NOMO-1 (cell line): ENCODE measurements around the gene ZDHHC6.
"Not testable (repeated sequence)": the region's sequence is repeated elsewhere in the genome, so short reads cannot be mapped to it uniquely, and the experiment has no call there.

Source experiments
- DNase-seq, 2 experiments: peaks; one replicate each; lab custom pipeline; 2025; ENCODE audit not compliant: unreplicated experiment in 2 of 2; lab: John Stamatoyannopoulos, UW

Gene ZDHHC6

DNA sequence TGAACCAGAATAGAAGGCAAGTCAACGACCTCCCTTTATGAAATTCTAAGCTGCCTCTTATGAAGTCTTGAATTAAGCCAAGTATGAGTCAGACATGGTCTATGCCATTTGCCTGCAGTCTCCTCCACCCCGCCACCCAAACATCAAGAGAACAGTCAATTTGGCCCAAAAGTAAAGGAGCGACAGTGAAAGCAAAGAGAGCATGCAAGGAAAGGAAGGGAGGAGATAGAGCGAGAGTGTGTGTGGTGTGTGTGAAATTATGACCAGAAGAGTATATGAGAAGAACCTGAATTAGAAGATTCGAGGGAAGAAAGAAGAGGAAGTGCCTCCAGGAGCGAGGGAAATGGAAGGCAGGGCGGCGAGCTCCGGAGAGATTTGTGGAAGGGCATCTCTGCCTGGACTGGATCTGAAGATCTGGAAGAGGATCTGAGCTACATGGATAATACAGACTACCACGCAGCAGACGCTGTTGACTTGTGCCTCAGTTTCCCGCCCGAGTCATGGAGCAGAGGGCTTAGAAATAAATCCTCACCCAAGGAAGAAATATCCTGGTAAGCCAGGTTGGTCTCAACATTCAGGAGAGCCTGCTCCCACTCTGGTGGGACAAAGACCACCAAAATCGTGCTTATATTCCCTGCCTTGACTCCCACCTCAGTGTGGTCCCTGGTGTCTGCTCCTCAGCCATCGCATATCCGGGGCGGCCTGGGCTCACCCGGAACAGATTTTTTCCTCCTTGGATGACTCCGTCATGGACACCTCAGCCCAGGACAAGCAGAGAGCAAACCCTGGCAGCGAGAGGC, 459 bp downstream of the ZDHHC6 start:
- DNase-seq = peak; percentile 48 to 57

DNA sequence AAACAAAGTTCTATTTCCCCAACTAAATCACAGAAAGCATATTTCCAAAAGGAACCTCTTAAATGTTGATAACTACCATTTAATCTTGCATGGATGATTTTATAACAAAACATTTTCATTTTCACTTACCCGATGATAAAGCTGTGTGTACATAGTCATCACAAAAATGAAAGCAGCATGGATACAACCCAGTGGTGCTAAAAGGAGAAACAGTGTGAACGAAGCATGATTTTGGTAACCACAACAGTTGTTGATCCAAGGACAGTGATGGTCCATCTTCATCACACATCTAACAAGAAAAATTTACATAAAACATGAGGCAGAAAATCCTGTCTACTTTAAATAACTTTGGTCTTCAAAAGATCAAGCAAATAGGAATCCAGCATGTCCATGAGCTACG, 4.7 kb downstream of the ZDHHC6 start:
- no peak for DNase-seq

DNA sequence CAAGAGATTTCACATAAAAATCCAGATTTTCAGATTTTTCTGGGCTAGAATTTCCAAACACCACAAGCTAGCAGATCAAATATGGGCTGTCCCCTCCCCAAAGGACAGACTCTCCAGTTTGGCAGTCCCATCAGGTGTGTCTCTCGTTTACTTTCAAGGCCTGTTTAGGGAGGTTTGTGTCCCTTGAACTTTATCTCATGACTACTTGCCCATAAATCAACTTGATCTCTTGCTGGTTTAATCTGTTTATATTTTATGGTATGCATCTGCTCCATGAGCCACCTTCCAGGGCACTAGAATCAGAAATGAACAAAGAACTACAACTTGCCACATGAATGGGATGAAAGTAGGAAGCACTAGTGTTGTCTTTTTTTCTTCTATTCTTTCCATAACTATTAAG, 5.2 kb downstream of the ZDHHC6 start:
- DNase-seq = no peak

DNA sequence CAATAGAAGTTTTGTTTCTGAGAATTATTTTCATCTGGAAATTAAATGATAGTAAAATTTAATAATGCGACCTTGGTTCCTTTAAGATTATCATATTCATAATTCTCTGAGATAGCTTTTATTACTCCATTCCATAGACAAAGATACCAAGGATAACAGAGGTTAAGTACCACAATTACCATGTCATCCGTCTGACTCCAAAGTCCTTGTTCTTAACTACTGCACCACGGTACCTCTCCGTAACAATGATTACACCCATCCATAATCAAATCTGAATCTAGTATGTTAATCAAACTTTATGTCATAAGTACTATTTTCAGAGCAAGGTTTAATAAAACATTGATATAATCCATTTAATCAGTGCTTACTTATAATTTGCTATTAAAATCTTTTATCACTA, 8.4 kb downstream of the ZDHHC6 start:
- no peak for DNase-seq

DNA sequence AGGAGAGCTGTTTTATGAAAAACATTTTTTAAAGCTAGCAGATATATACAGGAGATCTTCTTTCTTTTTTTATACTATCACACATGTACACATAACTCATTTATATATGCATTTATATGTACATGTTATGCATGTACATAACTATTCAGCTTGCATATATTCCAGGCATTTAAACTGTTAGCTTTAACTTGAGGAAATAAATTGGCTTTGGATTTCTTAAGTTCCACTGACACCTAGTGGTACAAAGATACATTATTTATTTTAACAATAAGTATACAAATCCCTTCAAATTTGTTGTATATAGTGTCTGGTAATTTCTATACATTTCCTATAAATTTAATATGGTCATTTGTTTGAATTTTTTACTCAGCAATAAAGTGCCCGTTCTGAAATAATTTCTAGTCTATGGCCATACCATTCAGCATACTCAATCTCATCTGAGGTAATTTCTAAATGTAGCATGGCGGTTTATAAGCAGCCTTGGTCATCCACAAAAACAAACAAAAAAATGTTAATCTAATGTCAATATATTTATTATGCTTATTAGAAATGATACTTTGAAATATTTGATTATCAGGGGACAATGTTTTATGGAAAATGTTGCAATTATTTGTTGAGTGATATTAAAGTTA, 11.6 kb downstream of the ZDHHC6 start:
- DNase-seq = peak in 1 of 2 experiments; percentile 40

DNA sequence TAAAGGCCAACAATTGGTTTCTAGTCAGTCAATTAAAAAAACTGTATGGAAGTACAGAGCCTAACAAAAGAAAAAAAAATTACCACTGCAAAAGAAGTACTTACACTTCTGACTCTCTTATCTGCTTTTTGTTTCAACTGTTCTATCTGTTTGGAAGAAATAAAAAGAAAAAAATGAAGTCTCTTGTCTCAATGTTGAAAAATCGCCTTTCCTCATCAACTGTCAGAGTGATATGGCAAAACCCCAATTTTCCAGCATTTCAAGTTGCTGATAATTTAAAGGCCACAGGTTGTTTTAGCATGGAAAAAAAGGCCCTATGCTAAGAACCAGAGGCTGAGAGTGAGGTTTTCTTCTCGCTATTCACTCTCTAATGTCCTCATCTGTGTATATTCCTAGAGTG, 13.6 kb downstream of the ZDHHC6 start:
- DNase-seq = no peak

DNA sequence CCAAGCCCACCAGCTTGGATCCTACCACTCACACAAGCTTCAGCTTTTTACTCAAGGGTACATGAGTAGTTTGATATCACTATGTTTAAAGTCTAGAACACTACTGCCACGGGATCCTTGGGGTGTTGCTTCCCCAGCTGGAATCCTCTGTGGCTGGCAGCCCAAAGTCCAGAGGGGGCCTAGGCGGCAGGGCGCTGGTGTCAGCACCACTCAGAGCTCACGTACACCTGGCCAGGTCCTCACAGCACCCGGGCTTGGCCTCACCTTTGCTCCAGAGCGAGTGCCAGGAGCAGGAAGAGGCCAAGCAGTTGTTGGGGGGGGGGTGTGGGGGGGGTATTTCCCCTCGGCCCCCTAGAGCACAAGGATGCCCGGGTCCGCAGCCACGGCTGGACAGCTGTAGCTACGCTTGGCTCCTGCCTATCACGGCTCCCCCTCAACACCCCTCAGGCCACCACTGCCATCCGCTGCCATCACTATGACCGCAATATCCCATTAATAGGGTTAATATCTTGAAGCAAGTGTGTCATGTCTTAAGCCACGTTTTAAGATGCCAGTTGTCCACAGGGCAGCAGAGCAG, 17.0 kb downstream of the ZDHHC6 start:
- no peak for DNase-seq

DNA sequence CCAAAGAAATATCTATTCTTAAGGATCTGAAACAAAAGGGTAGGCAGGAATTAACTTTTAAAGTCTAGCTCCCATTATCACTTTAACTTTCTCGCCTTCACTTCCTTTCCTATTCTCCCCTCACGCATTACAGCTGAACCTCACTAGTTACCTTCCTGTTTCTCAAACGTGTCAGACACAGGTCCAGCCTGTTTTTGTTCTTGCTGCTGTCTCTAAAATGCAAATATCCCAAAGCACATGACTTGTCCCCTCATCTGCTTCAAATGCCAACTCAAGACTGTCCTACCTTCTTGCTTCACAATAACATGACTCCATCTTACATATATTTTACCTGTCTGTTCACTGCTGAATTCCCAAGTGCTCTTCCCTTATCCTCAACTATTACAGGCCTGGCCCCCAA, 17.6 kb downstream of the ZDHHC6 start:
- DNase-seq = no peak

DNA sequence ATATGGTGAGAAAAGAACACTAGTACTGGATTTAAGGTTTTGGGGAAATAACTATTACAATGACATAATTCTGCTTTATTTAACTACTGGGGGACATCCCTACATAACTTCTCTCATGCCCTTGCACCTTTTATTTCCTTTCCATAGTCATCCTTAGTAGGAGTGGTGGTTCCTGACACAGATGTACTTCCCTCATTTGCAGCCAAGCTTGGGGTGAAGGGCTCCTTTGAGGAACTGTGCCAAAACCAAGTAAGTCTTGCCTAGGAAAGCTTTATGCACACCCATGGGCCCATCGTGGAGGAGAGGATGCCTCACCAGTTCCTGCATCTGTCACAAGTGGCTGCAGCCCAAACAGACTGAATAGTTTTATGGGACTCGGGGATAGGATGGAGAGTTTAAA, 20.6 kb downstream of the ZDHHC6 start:
- no peak for DNase-seq

DNA sequence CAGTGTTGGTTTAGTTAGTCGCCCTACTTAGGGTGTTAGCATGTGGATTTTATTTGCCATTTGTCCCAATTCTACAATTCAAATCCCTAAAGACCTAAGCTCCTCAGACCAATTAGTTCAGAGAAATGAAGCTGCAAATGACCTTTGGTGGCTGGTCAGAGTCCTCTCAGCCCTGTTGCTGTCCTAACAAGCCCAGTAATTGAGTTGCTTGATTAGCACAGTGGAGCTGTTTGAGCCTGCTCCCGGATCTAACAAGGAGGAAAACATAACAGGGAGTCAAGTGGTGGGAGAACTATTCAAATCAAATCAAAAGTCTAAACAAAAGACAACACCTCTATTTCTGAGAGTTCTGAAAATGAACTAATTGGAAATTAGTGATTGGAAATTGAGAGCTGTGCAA, 22.1 kb downstream of the ZDHHC6 start:
- DNase-seq = no peak

DNA sequence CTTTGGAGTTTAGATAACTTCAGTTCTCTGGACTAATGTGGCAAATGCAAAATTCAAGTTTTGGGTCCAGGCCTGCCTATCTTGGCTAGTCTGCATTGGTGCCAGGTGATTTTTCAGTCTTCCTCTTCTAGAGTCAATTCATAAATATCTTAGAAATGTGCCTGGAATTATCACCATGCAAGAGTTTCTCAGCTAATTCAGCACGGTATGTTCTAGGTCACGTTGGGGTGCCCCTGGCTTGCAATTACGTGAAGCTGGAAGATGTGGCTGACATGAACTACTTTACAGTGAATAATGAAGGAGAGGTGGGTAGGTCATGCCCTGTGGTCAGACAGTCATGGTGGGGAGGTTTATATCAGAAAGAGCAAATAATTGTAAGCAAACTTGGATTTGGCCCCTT, 25.0 kb downstream of the ZDHHC6 start:
- DNase-seq = no peak

DNA sequence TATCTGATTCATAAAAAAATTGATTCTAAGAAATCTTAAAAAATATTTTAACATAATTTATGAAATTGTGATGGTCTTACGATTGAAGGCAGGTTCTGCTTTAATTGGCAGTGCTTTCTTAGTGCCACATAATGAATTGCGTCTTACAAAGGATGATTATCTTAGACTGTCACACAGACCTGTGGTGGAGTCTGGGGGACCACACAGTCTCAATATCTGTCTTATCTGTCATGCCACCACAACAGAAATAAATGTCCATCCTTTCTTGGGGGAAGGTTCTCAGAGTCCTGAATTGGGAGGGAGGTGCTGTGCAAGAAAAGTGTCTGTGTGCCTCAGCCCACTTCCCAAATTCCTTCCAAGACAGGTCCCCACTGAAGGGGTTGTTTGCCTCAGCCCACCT, 34.0 kb downstream of the ZDHHC6 start:
- no peak for DNase-seq

DNA sequence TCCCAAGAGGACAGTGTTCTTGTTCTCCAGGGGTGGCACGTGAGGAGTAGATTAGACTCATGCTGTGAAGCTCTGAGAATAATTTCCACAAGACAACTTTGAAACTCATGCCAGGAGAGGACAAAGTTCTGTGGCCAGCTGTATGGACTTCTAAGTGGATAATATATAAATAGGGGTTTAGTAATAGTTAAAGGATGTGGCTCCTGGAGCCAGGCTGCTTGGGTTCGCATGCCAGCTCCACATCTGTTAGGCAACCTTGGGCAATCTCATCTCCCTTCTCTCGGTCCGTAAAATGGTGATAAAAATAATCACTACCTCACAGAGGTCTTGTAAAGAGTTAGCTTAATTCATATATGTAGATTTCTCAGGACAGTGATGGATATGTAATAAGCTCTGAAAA, 37.0 kb downstream of the ZDHHC6 start:
- DNase-seq = no peak

DNA sequence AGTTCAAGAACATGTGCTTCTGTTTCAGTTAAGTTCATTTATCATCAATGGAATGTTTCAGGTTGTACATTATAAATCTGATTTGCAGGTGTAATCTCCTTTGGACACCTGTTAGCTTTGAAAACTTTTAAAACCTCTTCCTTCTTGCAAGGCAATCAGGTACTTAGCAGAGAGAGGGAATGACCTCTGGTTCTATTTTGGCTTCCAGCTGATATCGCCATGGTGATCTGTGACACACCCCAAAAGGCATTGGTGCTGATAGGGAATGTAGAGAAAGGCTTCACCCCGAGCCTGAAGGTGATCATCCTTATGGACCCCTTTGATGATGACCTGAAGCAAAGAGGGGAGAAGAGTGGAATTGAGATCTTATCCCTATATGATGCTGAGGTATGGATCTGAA, 37.4 kb downstream of the ZDHHC6 start:
- no peak for DNase-seq

DNA sequence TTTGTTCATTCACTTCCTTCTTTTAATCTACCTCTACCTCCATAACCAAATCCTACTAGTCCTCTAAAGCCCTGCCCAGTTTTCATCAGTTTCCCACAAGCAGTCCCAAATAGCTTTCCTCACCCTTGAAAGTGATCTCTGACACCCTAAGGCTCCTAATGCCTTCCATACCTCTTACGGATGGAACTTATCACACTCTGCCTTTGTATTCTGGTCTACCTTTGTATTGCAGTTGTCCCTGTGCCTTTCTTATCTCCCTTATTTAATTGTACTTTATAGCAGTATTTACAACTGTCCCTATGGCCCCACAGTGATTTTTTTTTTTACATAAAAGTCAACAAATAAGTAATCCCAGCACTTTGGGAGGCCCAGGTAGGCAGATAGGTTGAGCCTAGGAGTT, 39.0 kb downstream of the ZDHHC6 start:
- no peak for DNase-seq

DNA sequence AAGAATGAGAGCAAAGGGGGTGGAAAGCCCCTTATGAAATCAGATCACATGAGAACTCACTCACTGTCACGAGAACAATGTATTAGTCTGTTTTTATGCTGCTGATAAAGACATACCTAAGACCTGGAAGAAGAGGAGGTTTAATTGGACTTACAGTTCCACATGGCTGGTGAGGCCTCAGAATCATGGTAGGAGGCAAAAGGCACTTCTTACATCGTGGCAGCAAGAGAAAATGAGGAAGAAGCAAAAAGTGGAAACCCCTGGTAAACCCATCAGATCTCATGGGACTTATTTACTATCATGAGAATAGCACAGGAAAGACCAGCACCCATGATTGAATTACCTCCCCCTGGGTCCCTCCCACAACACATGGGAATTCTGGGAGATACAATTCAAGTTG, 39.9 kb downstream of the ZDHHC6 start:
- DNase-seq = not testable (repeated sequence)

DNA sequence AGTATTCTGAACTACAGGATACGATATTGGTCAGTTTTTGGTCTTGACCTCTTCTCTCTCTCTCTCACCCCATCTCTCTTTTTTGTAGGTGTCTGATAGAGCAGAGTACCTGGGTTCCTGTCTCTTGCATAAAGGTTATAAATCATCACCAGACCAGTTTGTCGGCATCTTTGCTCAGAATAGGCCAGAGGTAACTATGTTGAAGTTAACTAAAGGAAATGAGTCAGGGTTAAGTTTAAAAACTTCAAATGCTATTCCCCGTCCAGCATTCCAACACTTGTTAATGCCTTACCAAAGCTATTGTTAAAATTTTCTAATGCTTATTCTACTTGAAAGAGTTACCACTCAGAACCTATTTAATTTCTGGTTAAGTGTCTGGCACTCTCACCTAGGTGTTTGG, 42.1 kb downstream of the ZDHHC6 start:
- no peak for DNase-seq

DNA sequence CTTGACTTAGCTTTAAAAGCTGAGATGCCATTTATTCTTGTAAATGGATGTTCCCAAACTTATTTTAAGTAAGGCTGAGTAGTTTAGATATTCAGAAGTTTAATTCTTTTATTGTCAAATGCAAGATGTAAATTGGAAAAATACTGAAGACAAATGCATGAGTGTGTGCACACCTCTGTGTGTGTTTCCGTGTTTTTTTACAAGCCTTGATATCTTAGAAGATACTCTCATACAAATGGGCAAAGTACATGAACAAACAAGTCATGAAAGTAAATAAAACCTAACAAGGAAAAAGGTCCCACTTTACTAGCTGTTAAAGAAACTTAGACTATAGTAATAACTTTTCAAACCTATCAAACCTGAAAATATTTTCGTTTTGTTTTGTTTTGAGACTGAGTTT, 43.8 kb downstream of the ZDHHC6 start:
- DNase-seq = no peak

DNA sequence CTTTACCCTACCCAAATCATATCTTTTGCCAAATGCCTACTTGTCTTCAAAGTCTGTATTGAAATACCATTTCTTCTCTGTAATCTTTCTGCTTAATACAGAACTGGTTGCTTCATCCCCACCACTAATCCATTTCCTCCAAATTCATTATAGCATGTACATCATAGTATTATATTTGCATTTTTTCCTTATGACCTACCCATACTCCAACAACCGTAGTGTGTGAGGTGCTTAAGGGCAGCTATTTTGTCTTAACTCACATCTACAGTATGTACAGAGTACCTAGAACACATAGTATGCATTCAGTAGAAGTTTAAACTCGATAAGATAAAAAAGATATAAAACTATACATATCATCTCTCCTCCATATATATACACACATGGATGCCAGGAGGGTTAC, 49.1 kb downstream of the ZDHHC6 start:
- no peak for DNase-seq

DNA sequence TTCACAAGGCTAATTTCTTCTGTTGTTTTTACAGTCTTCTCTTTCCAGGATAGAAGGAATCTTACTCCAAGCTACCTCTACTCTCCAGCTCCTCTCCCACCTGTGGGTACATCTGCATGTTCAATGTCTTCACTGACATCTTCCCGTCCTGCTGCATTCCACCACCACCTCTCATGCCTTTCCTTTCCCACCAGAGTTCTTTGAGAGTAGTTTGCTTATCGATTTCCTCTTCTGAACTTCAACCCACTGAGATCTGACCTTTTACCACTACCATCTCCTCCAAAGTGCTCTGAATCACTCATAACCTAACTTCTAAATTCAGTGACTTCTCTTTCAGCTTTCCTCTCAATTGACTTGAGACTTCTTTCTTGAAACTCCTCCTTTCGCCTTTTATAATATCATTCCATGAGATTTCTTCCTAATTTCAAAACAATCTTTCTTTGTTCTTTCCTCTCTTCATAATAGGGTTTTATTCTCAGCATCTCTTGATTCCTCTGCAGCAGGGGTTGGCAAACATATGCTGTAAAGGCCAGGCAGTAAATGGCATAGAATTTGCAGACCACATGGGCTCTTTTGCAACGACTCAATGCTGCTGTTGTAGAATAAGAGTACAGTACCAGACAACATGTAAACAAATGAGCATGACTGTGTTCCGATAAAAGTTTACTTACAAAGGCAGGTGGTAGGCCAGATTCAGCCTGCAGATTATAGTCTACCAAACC, 50.7 kb downstream of the ZDHHC6 start:
- DNase-seq = no peak

DNA sequence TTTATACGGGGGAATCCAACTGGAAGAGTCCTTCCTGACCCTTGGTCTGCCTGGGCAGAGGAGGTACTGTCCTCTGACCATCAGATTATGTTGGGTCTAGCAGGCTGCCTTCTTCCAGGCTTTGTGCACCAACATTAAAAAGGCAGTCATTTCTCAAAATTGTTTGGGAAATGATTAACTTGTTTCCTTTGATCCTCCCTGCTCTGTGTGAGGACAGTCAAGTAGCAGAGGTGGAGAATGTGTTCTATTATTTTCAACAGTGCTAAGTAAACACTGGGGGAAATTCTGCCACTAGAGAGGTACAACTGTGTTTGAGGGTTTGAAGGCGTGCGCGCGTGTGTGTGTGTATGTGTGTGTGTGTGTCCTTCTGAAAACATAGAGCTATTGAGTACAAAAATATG, 52.2 kb downstream of the ZDHHC6 start:
- DNase-seq = no peak

DNA sequence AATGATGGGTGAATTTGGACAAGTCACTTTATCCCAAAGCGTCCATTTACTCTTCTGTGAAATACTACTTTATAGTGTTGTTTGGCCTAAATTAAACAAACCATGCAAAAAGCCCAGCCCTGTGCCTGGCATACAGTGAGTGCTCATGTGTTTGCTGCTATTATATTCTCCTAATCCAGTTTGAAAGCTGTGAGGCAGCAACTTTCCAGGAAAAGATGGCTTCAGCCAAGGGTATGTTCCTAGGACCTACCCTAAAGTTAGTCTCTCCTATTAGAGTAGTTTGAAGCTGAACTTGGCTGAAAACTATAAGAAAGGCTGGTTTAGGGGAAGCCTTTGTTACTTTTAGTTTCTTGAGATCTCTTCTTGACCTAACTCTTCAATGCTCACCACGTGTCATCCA, 52.9 kb downstream of the ZDHHC6 start:
- DNase-seq = no peak
